ENCODE results near the gene ABCB10.
"Not testable (repeated sequence)": the region's sequence is repeated elsewhere in the genome, so short reads cannot be mapped to it uniquely, and the experiment has no call there.

ABCB10 gene

DNA sequence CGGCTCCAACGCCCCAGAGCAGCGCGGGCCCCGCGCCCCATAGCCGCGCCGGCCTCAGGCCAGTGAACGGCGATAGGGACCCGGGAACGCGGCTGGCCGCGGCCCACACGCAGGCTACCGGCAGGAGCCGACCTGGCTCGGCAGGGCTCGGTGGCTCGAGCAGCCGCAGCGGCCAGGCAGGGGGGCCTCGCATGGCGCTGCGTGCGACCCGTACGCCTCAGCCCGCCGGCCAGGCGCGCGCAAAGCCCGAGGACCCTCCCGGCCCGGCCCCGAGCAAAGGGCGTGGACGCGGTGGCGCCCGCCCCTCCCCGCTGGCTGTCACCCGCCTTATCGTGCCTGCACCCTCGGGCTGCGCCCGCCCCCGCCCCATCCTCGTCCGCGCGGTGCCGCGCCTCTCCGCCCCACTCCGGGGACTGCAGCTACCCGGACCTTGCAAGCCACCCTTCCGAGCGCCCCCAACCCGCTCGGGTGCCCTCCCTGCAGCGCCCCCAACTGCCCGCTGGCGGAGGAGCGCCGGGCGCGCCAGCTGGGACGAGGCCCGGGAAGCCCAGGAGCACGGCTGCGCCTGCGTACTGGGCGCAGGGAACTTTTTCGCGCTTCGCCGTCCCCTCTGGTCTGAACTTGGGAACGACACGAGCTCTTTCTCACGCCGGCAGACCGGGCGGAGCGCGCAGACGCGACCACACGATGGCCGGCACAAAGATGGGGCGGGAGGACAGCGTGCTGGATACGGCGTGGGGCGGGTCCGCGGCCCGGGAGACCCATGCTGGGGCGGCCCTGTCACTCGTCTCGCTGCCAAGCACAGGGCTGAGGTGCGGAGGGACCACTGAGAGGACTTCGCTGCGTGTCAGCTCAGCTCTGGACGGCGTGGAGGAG, at the start of gene ABCB10:
TSS of gene ABCB10 (minus strand) at position 248 of the 876 bp plus-strand sequence. CDS start at position 193, 55 bp downstream.
- DNase-seq: peak; percentile 90 to 94

DNA sequence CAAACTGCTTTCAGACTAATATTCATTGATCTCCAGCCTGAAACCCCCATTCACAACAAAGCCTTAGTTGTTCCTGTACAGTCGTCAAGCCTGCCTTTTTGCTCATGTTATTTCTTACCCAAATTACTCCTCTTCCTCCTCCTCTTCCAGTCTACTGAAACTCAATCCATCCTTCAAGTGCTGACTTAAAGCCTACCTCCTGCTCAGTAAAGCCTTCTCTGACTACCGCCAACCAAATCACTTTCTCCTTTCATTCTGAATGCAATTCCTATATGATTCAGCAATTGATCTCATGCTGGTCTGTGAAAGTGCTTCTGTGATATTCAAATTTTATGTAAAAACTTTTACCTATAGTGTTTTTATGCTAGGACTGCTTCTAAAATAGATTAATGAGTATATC, 48.9 kb upstream of the ABCB10 start:
- DNase-seq: no peak

DNA sequence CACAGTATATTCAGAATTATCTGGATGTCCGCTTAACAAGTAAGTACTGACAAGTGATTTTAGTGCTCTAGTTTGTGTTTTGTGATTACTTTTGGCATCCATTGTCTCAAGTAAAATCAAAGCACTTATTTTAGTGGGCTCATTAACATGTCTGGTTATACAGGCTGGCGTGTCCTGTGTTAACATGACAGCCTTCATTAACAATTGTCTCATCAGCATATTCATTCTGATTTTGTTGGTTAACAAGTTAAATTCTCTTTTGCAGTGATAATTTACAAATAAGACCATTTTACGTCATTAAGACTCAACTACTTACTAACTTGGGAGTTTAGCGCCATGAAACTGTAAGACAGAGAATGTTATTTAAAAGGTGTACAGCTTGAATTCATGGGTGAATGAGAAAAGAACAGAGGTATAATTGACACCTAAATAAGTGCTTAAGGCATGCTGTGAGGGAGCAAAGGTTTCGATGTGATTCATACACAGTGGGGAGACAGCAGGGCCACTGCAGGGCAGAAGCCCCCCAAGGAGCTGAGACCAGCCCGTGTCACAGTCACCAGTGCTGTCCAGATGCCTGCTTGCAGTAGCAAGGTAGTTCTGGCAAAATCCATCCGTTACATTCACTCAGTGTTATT, 45.0 kb upstream of the ABCB10 start:
- no peak for DNase-seq

DNA sequence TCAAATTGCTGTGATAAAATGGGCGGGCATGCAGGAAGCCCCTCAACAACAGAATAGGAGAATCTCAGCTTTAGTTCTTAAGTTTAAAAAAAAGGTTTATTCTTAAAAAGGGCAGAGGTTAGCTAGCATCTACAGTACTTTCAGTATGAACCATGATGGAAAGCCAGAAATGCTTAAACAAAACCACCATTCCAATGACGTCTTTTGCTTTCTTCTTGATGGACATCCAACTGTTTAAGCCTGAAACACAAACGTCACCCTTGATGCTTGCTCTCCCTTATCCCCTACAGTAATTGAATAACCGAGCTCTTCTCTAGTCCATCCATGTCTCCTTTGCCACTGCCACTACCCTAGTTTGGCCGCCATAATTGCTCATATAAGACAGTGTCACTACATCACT, 41.7 kb upstream of the ABCB10 start:
- DNase-seq: no peak

DNA sequence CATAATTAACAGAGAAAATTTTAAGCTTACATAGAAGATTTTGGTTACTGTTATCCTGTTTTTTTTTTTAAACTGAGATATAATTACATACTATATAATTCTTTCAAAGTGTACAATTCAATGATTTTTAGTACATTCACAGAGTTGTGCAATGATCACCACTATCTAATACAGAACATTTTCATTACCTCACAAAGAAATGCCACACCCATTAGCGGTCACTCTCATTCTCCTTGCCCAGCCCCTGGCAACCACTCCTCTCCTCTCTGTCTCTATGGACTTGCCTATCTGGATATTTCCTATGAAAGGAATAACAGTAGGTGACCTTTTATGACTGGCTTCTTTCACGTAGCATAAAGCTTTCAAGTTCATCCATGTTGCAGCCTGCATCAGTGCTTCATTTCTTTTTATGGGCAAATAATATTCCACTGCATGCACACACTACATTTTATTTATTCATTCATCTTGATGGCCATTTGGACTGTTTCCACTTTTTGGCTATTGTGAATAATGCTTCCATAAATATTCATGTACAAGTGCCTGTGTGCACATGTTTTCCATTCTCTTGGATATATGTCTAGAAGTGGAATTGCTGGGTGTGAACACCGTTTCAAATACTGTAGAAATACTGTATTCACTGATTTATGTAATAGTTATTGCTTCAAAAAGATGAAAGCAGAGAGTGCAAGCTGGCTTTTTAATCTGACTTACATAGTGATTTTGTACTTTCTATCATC, 40.9 kb upstream of the ABCB10 start:
- no peak for DNase-seq

DNA sequence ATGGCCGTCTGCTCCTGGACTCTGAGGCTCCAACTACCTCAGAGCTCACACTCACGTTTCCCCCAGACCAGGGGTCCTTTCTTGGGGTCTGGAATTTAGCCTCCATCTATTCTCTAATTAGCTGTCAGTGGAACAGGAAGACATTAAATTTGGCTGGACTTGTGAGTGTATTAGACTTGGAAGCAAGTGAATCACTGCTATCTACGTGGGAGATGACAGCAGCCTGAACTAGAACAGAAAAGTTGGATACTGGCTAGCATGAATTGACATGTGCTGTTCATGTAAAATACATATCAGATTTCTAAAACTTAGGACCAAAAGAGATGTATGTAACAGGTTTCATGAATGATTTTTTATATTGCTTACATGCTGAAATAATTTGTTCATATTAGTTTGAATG, 39.4 kb upstream of the ABCB10 start:
- no peak for DNase-seq

DNA sequence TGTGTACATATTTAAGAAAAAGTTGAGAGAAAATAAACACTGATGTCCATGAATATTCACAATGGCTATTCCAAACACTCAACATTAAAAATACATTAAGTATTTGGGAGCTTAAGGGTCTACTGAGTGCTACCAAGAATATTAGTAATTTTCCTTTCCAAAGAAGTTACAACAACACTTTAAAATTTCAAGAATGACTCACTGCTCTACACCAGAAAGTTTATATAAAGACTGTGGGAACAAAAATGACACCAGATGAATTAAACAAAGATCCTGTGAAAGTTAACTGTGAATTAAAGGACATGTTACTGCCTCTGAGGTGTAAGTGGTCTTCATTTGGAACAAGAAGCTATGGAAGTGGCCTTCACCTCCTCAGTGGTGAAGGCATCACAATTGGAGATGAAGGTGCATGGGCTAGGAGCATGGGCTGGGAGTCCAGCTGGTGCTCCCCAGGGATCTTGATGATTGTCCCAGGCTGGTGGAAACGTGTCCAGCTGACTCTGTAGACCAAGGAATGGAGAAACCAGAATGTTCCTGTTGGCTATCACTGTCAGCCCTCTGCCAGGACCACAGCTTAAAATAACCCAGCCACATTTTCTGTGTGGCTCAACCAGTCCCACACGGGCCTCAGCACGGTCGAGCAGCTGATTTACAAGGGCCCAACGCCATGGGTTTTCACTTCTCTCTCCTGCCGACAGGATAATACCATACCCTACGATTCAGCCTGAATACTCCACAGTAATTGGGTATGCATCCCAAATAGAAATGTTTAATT, 38.6 kb upstream of the ABCB10 start:
- DNase-seq: no peak

DNA sequence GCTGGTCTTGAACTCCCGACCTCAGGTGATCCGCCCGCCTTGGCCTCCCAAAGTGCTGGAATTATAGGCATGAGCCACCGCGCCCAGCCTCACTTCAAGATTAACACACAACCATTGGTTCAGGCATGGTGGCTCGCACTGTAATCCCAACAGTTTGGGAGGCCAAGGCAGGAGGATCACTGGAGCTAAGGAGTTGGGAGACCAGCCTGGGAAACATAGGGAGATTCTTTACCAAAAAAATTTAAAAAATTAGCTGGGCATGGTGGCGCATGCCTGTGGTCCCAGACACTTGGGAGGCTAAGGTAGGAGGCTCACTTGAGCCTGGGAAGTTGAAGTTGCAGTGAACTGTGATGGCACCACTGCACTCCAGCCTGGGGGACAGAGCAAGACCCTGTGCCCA, 37.4 kb upstream of the ABCB10 start:
- not testable (repeated sequence) for DNase-seq

DNA sequence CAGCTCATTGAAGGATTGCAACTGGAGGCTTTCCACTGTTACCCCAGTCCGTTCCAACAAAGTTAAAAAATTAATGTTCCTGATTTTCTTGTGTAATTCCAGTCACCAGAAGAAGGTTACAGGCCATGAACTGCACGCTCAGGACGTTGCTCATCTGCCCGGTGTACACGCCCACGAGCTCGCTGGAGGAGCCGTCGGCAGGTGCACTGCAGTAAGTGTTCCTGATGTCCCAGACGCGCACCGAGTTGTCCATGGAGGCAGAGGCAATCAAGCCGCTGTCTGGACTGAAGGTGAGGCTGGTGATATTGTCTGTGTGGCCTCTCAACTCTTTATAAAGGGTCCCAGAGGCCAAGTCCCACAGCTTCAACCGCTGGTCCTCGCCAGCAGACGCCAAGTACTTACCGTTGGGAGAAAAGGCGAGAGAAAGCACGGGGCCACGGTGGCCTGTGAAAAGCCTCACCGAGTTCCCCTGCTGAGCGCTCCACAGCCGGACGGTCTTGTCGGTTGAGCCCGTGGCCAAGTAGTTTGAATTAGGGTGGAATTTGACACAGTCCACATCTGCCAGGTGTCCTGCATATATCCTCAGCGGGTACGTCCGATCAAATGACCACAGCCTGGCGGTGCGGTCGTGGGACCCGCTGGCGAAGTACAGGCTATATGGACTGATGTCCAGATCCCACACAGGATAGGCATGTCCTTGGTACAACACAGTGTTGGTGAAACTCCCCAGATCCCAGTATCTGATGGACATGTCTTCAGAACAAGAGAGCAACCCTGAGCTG, 35.9 kb upstream of the ABCB10 start:
- no peak for DNase-seq

DNA sequence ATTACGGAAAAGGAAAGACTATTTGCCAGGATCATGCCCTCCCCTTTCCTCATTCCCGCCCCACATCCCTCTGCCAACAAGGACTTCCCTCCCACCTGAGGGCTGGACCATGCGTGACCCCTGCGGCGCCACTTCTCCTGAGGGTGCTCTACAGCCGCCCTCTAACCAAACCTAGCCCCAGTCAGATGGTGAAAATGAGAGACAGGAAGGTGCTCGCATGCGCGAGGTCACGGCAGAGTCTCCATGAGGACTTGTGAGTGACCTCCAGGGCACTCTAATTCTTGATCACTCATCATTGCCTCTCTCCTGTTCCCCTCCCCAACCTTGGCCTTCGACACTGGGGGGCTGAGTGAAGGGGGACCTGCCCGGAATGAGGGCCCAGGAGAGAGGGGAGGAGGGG, 35.3 kb upstream of the ABCB10 start:
- no peak for DNase-seq

DNA sequence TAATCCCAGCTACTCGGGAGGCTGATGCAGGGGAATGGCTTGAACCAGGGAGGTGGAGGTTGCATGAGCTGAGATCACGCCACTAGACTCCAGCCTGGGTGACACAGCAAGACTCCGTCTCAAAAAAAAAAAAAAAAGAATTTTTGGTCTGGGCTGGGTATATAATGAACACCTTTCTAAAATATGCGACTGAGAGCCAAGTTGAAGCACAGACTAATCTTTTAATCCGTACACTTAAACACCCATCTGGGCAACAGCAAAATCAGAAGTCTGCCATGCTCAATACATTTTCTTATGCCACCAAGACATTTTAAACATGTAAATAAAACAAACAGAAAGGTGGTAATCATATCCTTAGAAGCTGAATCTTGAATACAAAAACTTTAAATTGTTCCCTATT, 31.6 kb upstream of the ABCB10 start:
- no peak for DNase-seq

DNA sequence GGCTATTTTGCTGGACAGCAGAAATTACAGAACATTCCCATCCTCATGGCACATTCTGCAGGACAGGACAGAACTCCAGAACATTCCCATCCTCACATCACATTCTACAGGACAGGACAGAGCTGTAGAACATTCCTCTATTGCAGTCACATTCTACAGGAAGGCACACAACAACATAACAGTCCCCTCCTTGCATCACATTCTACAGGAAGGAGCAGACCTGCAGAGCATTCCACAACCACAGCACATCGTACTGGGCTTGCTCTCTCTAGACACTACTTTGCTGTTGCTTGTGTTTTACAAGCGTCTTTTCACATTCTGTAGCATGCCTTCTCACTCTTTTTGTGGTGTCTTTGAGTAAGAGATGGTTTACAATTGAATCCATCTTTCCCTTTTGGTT, 26.8 kb upstream of the ABCB10 start:
- DNase-seq: no peak

DNA sequence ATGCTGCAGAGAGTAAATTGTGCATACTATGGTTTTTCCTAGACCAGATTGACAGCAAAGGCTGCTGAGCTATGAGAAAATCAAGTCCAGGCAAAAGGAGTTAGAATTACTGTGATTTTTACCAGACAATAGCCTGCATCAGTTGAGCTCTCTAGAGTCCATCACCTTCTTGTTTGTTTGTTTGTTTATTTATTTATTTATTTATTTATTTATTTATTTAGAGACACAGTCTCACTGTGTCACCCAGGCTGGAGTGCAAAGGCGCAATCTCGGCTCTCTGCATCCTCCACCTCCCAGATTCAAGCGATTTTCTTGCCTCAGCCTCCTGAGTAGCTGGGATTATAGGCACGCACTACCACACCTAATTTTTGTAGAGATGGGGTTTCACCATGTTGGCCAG, 24.2 kb upstream of the ABCB10 start:
- no peak for DNase-seq

DNA sequence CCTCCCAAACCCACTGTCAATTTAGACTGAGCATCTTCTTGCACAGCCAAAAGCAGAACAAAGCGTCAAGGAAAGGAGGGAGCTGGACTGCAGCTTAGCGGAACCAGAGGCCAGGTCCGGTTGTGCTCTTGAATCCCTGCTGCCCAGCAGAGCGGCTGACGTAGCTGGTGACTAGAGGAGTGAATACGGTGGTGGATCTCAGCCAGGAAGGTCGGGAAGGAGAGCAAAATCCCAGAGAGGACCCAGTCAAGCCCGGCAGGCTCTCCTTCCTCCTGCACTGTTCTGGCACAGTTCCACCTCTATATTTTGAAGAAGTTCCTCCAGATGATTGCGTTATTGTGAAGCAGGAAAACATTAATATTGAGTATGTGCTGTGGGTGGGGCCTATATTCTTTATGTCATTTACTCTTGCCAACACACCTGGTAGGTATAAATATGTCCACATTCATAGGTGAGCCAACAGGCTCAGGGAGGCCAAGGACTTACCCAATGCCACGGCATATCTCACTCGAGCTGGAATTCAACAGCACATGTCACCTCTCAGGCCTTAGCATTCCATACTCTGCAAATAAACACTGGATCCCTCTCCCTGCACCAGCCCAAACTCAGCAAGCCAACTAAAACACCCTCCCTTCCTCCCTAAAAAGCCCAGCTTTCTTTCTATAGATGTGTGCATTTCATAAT, 23.6 kb upstream of the ABCB10 start:
- DNase-seq: no peak

DNA sequence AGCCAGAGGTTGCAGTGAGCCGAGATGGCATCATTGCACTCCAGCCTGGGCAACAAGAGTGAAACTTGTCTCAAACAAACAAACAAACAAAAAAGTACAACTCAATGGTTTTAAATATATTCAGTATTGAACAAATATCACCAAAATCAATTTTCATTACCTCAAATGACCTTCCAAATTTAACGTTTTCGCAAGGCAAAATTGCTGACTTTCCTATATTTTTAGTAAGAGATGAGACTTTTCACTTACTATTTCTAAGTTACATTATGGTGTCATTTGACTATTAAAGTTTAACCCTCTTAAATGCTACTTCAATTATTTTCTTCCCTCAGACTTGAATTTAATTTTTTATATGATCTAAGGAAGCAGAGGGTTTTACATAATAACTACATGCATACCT, 23.0 kb upstream of the ABCB10 start:
- DNase-seq: no peak

DNA sequence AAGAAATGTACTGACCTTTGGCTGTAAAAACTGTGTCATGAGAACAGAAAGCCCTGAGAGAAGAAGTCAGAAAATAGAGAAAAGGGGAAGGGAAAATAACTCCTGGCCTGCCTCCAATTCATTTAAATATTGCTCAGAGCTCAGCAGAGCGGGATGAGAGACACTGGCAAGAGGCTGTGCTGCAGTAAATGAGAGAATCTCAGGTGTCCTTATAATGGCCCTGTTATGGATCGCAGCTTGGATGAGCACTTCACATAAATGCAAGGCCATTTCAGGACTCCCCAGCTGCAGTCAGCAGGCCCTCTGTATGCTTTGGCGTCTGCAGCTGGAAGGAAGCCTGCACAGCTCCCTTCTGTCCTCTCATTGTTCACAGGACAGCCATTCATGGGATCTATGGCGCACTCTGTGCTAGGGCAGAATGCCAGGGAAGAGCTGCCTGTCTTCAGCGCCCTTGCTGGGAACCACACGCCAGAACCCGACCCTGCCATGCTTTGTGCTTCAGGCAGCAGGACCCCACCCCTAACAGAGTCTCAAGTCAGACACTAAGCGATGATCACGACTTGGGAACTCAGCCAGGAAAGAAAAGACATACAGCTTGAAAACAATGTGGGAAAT, 20.7 kb upstream of the ABCB10 start:
- DNase-seq: peak in 1 of 2 experiments; percentile 17

DNA sequence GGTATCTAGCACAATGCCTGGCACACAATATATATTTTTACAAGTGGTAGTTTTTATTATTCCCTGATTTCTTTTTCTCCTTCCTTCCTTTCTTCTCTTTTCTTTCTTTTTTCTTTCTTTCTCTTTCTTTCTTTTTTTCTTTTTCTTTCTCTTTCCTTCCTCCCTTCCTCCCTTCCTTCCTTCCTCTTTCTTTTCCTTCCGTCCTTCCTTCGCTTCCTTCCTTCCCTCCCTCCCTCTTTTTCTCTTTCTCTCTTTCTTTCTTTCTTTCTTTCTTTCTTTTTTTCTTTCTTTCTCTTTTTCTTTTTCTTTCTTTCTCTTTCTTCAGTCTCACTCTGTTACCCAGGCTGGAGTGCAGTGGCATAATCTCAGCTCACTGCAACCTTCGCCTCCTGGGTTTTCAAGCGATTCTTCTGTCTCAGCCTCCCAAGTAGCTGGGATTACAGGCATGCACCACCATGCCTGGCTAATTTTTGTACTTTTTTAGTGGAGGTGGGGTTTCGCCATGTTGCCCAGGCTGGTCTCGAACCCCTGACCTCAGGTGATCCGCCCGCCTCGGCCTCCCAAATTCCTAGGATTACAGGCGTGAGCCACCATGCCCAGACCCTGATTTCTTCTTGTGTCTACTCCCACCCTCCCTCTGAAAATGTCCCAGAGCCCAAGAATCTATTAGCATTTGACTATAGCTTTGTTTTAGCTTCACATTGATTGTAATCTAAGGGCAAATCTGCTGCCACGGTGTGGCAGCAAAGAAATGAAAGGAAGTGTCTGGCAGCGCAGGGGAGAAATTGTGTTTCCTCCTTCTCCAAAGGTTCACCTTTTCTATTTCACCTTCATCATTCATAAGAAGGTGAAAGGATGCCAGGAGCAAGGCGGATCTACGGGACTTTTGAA, 19.9 kb upstream of the ABCB10 start:
- DNase-seq: no peak

DNA sequence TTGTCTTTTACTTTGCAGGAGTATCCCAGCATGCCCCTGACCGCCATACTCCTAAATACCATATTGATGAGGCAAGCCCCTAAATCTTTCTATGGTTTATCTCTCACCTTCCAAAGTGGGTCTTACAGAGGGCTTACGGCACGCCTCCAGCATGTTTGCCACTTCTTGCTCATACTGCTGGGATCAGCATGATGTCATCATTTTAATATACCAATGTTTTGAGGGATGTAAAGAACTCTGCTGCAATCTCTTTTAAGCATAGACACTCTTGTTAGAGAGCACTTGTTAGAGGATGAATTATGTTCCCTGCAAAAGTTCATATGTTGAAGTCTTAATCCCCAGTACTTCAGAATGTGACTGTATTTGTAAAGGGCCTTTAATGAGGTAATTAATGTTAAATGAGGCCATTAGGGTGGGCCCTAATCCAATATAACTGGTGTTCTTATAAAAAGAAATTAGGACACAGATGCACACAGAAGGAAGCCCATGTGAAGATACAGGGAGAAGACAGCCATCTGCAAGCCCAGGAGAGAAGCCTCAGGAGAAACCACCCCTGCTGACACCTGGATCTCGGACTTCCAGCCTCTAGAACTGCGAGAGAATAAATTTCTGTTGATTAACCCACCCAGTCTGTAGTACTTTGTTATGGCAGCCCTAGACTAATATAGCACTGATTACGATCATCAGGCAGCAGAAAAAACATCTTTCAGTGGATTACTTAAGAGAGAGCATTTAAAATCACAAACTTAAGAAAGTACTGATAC, 16.4 kb upstream of the ABCB10 start:
- no peak for DNase-seq

DNA sequence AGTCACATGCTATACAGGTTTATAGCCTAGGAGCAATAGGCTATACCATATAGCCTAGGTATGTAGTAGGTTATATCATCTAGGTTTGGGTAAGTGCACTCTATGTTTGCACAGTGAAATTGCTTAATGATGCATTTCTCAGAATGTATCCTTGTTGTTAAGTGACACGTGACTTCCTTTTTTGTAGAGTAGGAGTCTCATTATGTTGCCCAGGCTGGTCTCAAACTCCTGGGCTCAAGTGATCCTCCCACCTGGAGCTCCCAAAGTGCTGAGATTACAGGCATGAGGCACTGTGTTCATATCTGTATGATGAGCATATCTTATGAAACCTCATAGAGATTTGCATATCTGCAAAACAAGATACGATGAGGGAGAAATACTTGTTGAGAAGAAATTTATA, 13.8 kb upstream of the ABCB10 start:
- DNase-seq: peak; percentile 70 to 87
